Cerebellar nuclear complex (tissue), 1 donor: ENCODE measurements around the gene ETV5.

ENCODE experiments used
- DNase-seq, 2 experiments: peaks; one replicate each; lab custom pipeline; 2025; lab: John Stamatoyannopoulos, UW

The ETV5 gene

GRCh38 chr3:186123012-186123411, 14.1 kb upstream of the ETV5 start:
- DNase-seq: no peak

GRCh38 chr3:186121968-186122367, 13.1 kb upstream of the ETV5 start:
- no peak for DNase-seq

GRCh38 chr3:186121278-186121677, 12.4 kb upstream of the ETV5 start:
- no peak for DNase-seq

- DNase-seq: no peak
Measured at GRCh38 chr3:186119499-186119898, 10.6 kb upstream of the ETV5 start.

GRCh38 chr3:186118692-186119091, 9.8 kb upstream of the ETV5 start:
- DNase-seq: no peak

GRCh38 chr3:186117521-186118134, 8.7 kb upstream of the ETV5 start:
- DNase-seq: no peak

GRCh38 chr3:186115239-186115996, 6.5 kb upstream of the ETV5 start:
- no peak for DNase-seq

- DNase-seq: no peak
Measured at GRCh38 chr3:186110975-186111974, 2.4 kb upstream of the ETV5 start.

- DNase-seq: no peak
Measured at GRCh38 chr3:186109897-186110803, 1.3 kb upstream of the ETV5 start.

- no peak for DNase-seq
Measured at GRCh38 chr3:186108106-186108940, 566 bp downstream of the ETV5 start.

GRCh38 chr3:186107215-186108105, 1.4 kb downstream of the ETV5 start:
- no peak for DNase-seq

GRCh38 chr3:186105543-186105942, 3.3 kb downstream of the ETV5 start:
- no peak for DNase-seq

GRCh38 chr3:186102687-186103086, 6.2 kb downstream of the ETV5 start:
- DNase-seq: no peak

GRCh38 chr3:186100398-186100797, 8.5 kb downstream of the ETV5 start:
- no peak for DNase-seq

GRCh38 chr3:186099178-186099577, 9.7 kb downstream of the ETV5 start:
- DNase-seq: peak; percentile 36 to 61

- no peak for DNase-seq
Measured at GRCh38 chr3:186098740-186099139, 10.1 kb downstream of the ETV5 start.

GRCh38 chr3:186097663-186098451, 11.0 kb downstream of the ETV5 start:
- DNase-seq: no peak

- no peak for DNase-seq
Measured at GRCh38 chr3:186097317-186097662, 11.6 kb downstream of the ETV5 start.

GRCh38 chr3:186096290-186096689, 12.6 kb downstream of the ETV5 start:
- DNase-seq: no peak
